Amniotic epithelial cell (primary cell): Measurements from ENCODE around the gene TTC28.

Experiments
- DNase-seq: peaks from one replicate; pipeline ENCODE4 v3.0.0-alpha.2; 2010; ENCODE audit warnings: low read depth

The TTC28 gene

DNA sequence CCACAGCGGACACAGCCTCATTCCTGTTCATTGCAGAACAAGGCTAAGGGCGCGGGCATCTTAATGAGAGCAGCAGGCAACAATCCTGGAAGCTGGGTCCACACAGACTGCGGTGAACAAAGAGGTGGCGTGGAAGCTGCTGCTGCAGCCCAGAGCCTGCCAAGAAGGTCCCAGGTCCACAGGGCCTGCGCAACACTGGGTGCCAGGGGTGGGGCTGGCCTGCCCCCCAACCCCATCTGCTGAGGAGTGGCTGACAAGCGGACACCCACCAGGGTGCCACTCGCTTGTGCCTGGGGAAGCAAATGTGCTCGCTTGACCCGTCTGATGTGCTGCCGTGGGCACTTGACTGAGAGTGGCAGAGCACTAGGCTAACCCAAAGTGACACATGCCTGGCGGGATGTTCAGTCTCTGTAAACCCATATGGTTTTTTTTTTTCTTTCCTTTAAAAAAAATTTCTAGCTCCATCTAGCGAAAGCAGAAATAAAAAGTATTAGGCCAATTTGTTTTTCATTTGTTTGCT, 677.4 kb downstream of the TTC28 start:
- DNase-seq, result no peak

DNA sequence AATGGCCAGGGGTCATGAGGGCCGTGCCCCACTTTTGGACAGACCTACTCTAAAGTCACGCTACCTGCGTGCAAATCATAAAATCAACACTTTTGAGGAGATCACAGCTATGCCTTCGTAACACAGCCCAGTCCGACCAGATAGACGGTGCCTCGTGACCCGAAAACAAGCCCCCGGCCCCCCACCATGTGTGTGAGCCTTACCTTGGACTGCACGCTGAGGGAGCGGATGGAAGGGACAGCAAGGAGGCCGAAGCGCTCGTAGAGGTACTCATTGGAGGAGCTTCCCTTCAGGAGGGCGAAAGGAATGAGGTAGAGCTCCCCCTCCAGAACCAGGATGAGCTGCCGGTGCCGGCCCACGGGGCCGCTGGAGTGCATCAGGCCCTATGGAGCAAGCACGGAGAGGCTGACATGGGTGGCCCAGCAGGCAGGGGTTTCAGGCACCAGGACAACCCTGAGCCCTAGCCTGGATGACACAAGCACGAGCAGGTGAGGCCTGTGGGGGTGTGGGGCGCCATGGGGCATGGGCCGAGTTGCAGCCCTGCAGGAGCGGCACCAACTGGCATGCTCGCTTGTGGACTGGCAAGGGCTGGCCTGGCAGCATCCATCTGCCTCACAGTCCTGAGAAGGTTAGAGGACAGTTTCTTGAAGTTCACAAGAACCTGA, 678.3 kb downstream of the TTC28 start:
- no peak for DNase-seq

DNA sequence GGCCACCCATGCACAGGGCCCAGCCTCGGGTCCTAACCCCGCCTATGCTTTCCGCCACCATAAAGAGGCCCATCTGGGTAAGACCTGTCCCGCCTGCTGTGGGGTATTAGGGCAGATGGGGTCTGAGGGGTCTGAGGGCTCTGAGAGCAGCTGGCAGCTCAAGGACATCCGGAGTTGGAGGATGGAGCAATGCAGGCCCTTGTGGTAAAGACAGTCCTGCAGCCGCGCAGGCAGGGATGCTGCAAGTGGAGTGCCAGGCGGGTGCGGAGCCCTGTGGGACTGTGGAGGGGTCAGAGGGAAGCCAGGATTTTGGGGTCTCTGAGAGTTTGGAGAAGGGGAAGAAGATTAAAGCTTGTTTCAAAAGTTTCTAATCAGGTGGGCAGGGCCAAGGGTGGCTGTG, 679.3 kb downstream of the TTC28 start:
- DNase-seq, result no peak

DNA sequence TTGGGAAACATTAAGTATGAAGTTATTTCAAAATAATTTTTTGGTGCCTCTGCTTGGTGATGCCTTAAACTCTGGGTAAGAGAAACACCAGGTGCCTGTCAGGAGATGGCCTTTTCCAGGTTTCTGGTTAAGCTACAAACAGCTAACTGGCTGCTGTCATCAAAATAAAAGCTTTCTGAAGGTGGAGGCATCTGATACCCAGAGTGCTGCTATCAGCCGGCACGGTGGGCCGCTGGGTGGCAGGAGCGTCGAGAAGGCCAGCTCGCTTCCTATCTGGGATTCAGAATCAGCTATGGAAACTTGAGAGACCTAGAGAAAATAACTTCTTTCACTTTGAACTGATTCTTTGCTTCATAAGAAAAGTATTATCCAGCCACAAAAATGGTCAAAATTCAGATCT, 679.8 kb downstream of the TTC28 start:
- no peak for DNase-seq

DNA sequence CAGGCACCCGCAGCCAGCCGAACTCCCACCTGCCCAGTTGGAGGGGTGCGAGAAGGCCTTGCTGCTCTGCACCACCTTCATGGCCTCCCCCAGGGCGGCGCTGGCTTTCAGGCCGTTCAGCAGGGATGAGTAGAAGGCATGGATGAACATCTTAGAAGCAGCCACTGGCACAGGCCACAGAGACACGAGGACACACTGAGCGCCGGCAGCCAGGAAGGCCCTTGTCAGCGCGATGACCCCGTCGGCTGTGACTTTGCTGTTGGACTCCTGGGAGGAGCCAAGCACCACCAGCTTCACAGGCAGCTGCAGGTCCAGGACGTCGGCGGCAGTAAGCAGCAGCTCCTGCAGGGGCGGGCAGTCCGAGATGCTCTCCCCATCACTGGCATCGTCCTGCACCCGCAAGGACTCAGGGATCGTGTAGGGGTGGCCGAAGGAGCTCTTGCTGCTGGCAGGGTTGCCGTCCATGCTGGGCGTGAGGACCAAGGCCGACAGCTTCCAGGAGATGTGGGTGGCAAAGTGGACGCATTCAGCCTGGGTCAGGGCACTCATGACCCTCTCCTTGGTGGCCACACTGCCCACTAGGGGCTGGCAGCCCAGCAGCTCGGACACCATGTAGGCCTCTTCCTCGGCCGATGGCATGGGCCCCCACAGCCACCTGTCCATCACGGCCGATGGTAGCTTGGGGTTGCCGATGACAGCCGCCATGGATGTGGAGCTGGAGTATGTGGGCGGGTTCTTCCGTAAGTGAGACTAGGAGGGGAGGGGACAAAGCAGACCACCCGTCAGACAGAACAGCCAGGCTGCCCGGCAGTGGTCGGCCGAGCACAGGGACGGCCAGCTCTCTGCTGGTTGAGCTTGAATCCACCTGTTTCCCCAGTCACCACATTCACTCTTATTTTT, 680.9 kb downstream of the TTC28 start:
- DNase-seq, result no peak

DNA sequence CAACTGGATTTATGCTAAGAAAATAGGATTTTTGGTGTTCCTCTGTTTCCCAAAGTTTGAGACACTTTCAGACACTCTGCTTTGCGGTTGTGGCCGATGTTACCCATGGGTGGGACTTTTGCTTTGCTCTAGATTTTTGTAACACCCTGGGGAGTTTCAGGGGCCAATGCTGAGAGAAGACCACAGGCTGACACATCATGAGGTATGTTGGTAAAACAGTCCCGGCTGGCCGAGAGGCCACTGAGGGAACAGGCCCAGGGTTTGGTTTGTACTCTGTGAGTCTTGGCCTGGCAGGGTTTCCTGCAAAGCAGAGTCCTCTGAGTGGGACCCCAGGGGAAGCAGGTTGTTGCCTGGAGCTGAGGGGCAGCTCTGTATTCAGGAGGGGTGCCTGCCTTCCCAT, 682.1 kb downstream of the TTC28 start:
- DNase-seq, result no peak

DNA sequence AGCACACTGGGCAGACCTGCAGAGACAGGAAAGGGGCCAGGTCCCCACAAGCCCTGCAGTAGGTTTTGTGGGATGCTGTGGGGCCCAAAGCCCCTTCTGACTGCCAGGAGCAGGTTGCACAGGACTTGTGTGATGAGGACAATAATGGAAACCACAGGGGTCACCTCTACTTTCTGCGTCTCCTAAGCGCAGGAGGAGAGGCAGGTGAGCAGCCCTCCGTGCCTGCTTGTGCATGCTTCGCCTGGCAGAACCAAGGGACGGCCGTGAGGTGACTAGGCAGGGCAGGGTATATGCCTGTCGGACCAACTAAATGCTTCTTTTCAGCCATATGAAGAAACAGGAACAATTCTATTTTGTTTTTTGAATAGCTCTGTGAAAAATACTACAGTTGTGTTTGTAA, 682.7 kb downstream of the TTC28 start:
- DNase-seq, result no peak

DNA sequence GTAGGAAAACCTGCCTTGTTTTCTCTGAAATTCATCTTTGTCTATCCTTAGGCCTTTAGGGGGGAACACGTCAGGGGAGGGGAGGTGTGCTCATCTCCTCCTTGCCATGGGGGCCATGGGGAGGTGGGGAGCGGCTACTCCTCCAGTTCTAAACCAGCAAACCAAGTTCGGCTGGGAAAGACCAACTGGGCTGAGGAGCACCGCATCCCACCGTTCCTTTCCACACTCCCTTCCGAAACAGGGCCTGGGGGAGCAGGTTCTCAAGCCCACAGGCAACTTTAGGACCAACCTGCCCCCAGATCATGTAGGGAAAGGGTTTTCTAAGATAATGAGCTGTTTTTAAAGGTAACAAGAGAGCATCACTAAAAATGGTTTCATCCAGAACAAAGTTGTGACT, 683.1 kb downstream of the TTC28 start:
- no peak for DNase-seq

DNA sequence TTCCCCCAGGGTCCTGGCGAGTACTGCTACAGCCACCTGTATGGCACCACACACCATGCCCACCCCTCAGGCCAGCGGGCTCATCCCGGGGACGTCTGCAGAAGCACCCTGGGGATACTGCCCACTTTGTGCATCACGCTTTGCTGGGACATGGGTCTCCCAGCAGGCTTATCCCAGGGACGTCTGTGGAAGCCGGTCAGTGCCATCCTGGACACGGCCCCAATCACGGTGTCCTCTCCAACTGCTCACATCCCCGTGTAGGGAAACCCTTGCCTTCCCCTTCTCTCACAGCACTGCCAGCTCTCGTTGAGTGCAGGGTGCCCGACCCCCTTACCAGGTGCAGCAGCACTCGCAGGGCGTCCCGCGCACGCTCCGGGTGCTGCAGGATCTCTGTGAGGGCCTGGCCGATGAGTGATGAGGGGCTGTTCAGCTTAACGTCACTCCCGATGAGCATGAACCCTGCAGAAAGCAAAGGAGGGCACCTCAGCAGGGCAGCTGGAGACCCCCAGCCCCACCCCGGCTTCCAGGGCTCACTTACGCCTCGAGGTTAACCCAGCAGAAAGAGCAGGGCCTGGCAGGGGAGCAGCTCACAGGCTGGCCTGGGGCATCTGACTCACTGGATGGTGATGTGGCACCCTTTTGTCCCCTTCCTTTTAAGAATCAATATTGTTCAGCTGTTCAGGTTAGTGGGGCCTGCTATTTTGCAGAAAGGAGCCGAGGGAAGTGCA, 683.7 kb downstream of the TTC28 start:
- DNase-seq, result no peak

DNA sequence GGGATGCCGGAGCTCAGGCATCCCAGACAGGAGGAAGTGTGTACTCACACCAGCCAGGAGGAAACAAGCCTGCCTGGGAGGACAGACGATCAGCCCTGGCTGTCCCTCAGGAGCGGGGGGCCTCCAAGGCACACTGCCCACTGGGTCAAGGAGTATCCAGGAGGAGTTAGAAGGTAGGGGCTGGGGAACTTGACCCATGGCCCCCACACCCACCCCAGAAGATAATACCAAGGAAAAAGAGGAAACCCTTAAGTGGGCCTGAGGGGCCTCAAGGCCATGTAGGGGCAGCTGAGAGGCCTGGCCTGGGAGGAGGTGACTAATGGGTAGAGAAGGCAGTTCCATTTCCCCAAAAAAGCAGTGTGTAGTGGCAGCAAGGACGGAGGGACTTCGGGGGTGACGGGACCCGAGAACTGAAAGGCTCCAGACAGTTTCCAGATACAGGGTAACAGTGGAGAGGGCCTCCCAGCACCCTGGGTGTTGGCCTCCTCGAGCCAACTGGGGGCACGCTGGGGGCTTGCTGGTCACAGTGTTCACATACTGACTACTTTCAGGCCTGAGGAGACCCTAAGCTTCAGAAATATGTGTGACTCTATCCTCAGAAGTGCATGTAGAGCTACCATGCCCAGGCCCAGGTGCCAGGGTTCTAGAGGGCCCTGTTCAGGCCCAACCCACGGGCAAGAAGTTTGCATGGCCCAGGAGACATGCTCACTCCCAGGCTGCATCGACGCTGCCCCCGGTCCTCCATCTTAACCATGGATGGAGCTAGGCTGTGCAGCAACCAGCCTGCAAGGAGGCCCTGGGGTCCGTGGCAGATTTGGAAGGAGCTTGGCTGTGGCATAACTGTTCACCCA, 684.9 kb downstream of the TTC28 start:
- no peak for DNase-seq

DNA sequence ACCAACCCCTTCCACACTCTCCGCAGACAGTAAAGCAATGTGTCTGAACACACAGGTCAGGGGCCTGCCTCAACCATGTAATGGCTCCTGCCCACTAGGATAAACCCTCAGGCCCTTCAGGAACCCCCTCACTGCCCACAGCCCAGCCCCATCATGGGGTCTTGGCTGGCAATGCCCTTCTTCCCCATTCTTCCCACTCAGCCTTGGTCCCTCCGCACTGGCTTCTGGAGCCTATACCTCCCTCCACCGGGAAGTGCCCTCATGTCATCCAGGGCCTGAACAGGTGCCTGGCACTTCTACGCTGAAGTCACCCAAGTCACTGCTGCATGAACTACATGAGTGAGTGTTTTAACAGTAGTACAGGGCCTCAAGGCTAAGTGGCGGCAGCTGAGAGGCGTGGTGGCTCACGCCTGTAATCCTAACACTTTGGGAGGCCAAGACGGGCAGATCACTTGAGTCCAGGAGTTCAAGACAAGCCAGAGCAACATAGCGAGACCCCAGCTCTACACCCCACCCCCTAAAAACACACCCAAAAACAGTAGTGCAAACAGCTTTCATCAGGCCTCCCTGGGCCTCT, 685.8 kb downstream of the TTC28 start:
- DNase-seq, result no peak

DNA sequence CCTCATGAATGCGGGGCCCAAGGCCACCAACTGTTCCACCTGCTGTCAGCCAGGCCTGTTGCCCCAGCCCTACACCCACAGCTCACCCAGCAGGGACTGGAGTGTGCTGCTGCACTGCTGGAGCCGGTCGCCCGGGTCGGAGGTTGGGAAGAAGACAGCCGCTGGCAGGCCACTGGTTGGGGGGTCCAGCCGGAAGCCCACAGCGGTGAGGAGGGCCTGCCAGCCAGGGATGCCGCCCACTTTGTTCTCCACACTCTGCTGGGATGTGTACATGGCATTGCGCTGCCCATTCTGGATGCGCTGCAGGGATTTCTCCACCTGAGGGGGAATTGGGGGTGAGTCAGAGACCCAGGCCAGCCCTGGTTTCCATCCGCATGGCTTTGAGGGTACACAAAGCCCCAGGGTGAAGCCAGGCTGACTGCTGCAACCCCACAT, 686.4 kb downstream of the TTC28 start:
- no peak for DNase-seq

DNA sequence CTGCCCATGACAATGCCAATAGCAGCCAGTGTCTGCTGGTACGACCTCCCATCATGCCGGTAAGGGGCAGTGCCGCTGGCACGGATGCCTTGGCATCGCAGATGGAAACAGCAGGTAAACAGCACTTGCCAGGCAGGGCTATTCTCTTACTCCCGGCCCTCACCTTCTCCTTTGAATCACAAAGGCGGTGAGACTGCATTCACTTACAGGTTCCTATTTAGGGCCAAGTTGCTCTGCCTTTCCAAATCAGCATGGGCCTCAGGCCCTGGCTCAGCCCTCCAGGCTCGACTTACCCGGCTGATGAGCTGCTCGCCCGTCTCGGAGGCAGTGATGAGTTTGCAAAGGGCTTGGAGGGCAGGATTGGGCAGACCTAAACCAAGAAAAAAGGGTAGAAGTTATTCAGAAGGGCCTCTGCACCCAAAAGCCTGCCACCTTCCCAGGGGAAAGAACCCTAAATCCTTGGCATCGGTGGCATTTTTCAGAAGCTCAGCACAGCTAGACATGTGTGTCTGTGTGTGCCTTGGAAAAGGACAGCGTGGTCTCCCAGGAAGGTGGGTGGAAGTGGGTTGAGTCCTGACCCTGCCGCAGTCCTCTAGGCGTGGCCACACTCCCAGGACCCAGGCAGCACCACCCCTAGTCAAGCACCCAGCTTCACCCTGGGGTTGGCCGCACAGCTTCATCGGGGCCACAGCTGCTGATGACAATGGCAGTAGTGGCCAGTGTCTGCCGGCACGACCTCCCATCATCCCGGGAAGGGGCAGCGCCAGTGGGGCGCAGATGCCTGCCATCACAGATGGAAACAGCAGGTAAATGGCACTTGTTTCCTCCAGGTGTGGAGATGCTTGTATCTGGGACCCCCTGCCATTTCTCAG, 687.1 kb downstream of the TTC28 start:
- no peak for DNase-seq

DNA sequence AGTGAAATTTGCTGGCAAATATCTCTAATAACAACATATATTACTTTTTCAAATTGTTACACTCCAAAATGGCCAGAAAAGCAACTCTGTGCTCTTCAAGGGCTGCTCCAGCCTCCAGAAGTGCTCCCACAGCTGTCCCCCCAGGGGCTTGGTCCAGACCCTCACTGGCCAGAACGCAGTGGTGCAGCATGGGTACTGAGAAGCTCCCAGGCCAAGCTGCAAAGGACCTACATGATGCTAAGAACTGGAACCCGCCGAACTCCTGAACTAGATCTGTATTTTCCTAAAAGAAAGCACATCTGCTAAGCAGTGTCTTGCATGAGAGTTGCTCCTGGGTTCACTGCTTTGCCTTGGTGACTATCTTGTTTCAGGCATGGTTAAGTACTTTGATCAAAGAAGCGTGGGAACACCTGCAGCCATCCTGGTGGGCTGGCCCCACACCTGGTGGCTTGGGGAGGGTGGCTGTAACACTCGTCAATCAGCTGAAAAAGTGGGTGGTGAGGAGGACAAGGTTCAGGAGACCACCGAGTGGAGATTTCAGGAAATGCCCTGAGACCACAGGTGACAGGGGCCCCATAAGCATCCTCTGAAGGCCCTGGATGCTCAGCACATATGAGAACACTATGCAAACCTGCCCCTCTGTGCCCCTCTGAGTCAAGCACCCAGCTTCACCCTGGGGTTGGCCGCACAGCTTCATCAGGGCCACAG, 687.9 kb downstream of the TTC28 start:
- DNase-seq, result no peak

DNA sequence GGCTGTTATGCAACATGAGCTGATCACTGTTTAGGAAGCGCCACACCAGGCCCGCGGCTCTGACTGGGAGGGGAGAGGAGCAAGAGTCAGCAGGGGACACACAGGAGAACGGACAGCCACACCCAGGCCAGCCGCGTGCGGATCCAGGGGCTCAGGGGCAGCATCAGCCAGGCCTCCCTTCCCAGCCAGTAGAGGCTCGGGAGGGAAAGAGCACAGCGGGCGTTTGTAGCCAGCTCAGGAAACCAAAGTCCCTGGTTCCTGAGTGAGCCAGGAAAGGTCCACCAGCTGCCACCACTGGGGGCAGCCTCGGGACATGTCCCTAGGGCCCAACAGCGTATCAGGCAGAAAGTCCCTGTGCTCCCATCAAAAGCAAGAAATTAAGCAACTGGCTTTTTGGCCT, 688.8 kb downstream of the TTC28 start:
- no peak for DNase-seq

DNA sequence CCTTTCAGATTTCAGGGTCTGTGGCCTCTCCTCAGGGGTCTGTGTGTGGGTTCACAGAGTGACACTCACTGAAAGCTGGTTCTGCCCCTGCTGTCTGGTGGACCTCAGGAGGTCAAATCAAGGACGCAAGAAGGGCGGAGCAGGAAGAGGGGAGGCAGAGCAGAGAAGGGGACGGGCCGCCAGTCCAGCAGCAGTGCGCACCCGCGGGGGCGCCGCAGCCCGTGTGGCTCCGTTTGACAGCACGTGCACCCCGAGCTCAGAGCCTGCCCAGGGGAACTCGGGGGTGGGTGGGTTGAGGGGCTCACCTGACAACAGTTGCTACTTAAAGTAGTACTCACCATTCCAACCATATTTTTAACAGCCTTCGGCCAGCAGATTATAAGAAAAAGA, 689.2 kb downstream of the TTC28 start:
- DNase-seq, result no peak

DNA sequence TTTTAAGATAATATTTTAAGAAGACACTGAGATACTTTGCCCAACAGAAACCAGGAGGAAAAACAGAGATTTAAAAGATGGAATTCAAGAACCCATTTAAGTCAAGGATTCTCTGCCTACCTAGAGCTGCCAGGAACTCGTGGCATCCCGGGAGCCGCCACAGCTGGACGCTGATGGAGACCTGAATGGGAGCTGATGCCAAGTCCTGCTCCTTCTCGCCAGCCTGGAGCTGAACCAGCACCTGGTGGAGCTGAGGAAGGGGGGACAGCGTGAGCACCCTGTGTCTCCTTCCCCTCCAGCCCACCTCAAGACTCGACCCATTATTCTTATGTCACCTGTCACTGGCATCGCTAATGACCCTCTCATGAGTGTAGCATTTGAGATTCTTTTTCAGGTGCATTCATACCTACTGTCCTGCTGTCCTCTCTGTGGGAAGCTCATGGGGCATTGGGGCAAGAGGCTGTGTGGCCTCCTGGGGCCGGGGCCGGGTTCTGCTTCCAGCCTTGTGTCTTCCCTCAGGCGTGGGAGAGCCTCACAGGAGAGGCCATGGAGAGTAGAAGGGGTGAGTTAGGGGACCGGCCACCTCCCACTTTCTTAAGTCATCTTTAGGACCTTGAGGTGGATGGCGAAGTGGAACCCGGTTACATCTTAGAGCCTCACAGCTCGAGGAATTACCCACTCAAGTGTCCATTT, 689.7 kb downstream of the TTC28 start:
- DNase-seq, result no peak

DNA sequence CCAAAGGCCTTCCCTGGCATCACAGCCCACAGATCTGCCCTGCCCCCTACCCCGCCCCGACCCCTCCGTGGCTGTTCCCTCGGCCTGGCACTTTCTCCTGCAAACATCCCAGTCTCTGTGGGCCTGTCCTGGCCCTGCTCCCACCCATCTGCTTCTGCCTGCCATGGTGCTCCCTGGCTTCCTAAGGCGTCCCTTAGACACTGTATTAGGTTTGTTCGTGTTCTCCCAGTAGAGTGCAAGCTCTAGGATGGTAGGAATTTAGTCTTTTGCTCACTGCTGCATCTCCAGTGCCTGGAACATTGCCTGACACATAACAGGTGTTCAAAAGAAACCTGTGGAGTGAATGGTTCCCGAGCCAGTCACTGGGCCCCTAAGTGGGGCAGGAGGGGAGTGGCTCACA, 690.9 kb downstream of the TTC28 start:
- DNase-seq, result no peak

DNA sequence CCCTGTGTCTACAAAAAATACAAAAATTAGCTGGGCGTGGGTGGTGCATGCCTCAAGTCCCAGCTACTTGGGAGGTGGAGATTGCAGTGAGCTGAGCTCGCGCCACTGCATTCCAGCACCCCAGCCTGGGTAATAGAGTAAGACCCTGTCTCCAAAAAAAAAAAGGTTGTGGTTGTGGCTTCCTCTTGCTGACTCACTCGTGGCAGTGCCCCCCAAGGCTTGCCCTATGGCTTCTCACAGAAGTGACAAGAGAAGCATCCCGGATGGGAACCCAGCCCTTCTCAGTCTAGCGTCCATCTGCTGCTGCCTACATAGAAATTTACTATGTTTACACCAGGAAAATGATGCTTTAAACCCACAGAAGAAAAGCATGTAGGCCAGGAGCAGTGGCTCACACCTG, 692.1 kb downstream of the TTC28 start:
- peak; percentile 57 for DNase-seq
